Hepatocyte (in vitro differentiated cells): ENCODE measurements around the gene E2F7.

Experiments used
- CTCF ChIP-seq: fragments of 200-600 bp; sonication (generic); IDR thresholded peaks from 2 replicates; pipeline ENCODE4 v1.5.1; 2016; ENCODE audit warnings: antibody characterized with exemption, mild to moderate bottlenecking; ENCODE audit not compliant: poor library complexity
- EZH2phosphoT487 ChIP-seq: fragments of 200-600 bp; sonication (generic); IDR thresholded peaks from one replicate; pipeline ENCODE4 v1.6.1; 2018; ENCODE audit warnings: antibody characterized with exemption, mild to moderate bottlenecking, low read depth, moderate library complexity; ENCODE audit not compliant: unreplicated experiment, severe bottlenecking

DNA sequence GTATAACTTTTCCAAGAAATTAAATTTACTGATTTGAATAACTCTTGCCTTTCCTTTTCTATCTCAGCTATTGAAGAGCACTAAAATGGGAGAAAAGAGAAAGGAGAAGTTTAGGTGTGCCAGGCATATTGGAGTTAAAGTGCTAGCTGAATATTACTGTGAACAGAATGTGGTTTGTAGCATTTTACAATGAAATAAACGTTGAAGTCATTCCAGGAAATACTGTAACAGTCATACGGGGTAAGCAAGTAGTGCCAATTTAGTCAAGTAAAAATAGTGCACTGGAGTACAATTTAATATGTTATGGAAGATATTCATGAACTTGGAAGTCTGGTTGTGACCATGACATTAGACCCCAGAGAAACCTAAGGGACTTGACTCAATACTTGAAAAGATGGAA is 62.1 kb downstream of the E2F7 start:
- TF ChIP-seq CTCF (no peak), EZH2phosphoT487 (no peak)
